Endometrial microvascular endothelial cells (primary cell): ENCODE data around the gene CCDC142. TPM values are rescaled to one million over a fixed set of nuclear protein-coding genes. Genes with fewer than 3 reads are reported as not detected.
"Not testable (repeated sequence)": the region's sequence is repeated elsewhere in the genome, so short reads cannot be mapped to it uniquely, and the experiment has no call there.

ENCODE experiments used
- in situ Hi-C: cut with HindIII; loops from 2 replicates; pipeline ENCODE4 v1.10.0; 2017; ENCODE audit warnings: low sequenced_read_pairs, low pct_unique_long_range_greater_than_20kb; ENCODE audit errors: inconsistent ontology term
- total RNA-seq: library from RNA; depleted of rRNA; stranded (reverse); fragments of >200 nt; gene quantifications from one replicate; pipeline ENCODE4 v1.2.3, GENCODE V29; 2015; ENCODE audit errors: inconsistent ontology term

CCDC142 gene
- total RNA-seq, 1 donor from 2014 or later = 7.1 TPM

GRCh38 chr2:74499940-74500577, 17.3 kb upstream of the CCDC142 start:
- in situ Hi-C loops = no loop called here

GRCh38 chr2:74499267-74499939, 16.6 kb upstream of the CCDC142 start, which contains the start of gene LBX2:
Gene LBX2 (minus strand): TSS chr2:74499603. CDS start chr2:74499537, 66 bp downstream.
- in situ Hi-C loops = no loop called here

- in situ Hi-C loops = no loop called here
These were observed 15.9 kb upstream of the CCDC142 start for GRCh38 chr2:74498500-74499266.

GRCh38 chr2:74497777-74498499, 15.1 kb upstream of the CCDC142 start:
- in situ Hi-C loops = no loop called here

GRCh38 chr2:74496997-74497776, 14.4 kb upstream of the CCDC142 start:
- in situ Hi-C loops = no loop called here

GRCh38 chr2:74495440-74495839, 12.6 kb upstream of the CCDC142 start:
- in situ Hi-C loops = no loop called here

GRCh38 chr2:74493546-74493945, 10.7 kb upstream of the CCDC142 start:
- in situ Hi-C loops = no loop called here

- in situ Hi-C loops = no loop called here
These were observed 9.1 kb upstream of the CCDC142 start for GRCh38 chr2:74491648-74492544.

- in situ Hi-C loops = no loop called here
These were observed 7.1 kb upstream of the CCDC142 start for GRCh38 chr2:74489906-74490305.

- in situ Hi-C loops = no loop called here
These were observed 6.1 kb upstream of the CCDC142 start for GRCh38 chr2:74488643-74489481.

- in situ Hi-C loops = no loop called here
These were observed 3.3 kb upstream of the CCDC142 start for GRCh38 chr2:74486141-74486540.

GRCh38 chr2:74483675-74484164, 922 bp upstream of the CCDC142 start:
- in situ Hi-C loops = not testable (repeated sequence)

- in situ Hi-C loops = no loop called here
These were observed 617 bp downstream of the CCDC142 start for GRCh38 chr2:74481961-74482800.

GRCh38 chr2:74481431-74481830, 1.4 kb downstream of the CCDC142 start:
- in situ Hi-C loops = no loop called here

- in situ Hi-C loops = no loop called here
These were observed 7.9 kb downstream of the CCDC142 start for GRCh38 chr2:74474899-74475298.

GRCh38 chr2:74474481-74474880, 8.3 kb downstream of the CCDC142 start:
- in situ Hi-C loops = no loop called here
